GM23338 (cell line): ENCODE results near the gene SMARCA2.

Experiments used
- CTCF ChIP-seq, 2 experiments: fragments of 200-600 bp in 1 of 2; sonication (generic) in 1 of 2; conservative IDR thresholded peaks; 2 replicates each; pipeline versions ENCODE4 v1.5.1 to v1.6.1; 2016 to 2017; ENCODE audit warnings: antibody characterized with exemption in 2 of 2, low read depth in 2 of 2, mild to moderate bottlenecking in 2 of 2, moderate library complexity in 1 of 2
- ETS1 ChIP-seq: IDR thresholded peaks from 2 replicates; pipeline ENCODE4 v1.6.1; 2016; ENCODE audit warnings: antibody characterized with exemption
- EZH2 ChIP-seq: fragments of 200-600 bp; sonication (generic); IDR thresholded peaks from one replicate; pipeline ENCODE4 v1.8.0; 2017; ENCODE audit warnings: antibody characterized with exemption, mild to moderate bottlenecking, low read depth; ENCODE audit not compliant: unreplicated experiment
- EZH2phosphoT487 ChIP-seq: fragments of 200-600 bp; sonication (generic); IDR thresholded peaks from one replicate; pipeline ENCODE4 v1.8.1; 2018; ENCODE audit warnings: antibody characterized with exemption; ENCODE audit not compliant: unreplicated experiment
- JUNB ChIP-seq: IDR thresholded peaks from one replicate; pipeline ENCODE4 v1.6.1; 2016; ENCODE audit warnings: antibody characterized with exemption; ENCODE audit not compliant: unreplicated experiment
- NANOG ChIP-seq: IDR thresholded peaks from 2 replicates; pipeline ENCODE4 v1.6.1; 2016; ENCODE audit warnings: antibody characterized with exemption, borderline replicate concordance
- POLR2AphosphoS5 ChIP-seq: IDR thresholded peaks from 2 replicates; pipeline ENCODE4 v1.6.1; 2016; ENCODE audit warnings: antibody characterized with exemption, low read depth
- REST ChIP-seq: IDR thresholded peaks from one replicate; pipeline ENCODE4 v1.6.1; 2018; ENCODE audit warnings: antibody characterized with exemption; ENCODE audit not compliant: unreplicated experiment
- ZNF462 ChIP-seq: fragments of 250-450 bp; sonication (Bioruptor Pico); IDR thresholded peaks from 2 replicates; pipeline ENCODE4 v1.5.0; 2020; ENCODE audit warnings: mild to moderate bottlenecking, moderate library complexity

GRCh38 chr9:2178034-2178734 is 163.0 kb downstream of the SMARCA2 start:
- no peak for TF ChIP-seq CTCF (conservative IDR thresholded peaks at IDR 0.05; ENCODE audit: low read depth in 2 of 2)
- TF ChIP-seq POLR2AphosphoS5, result no peak
- no peak for TF ChIP-seq EZH2
- no peak for TF ChIP-seq JUNB
- TF ChIP-seq REST, result no peak
- no peak for TF ChIP-seq NANOG
- no peak for TF ChIP-seq EZH2phosphoT487
- TF ChIP-seq ETS1, result no peak
- TF ChIP-seq ZNF462 (CRISPR knock-in tag), result no peak
